BE2C (cell line): ENCODE results near the gene AMPH.

Source experiments
- DNase-seq: peaks from one replicate; pipeline ENCODE4 v3.0.0-alpha.2; 2020
- H3K27me3 ChIP-seq: fragments of 250-450 bp; sonication (Bioruptor Pico); 2 replicates; pipeline ENCODE4 v1.5.1; 2020; ENCODE audit warnings: mild to moderate bottlenecking
- H3K36me3 ChIP-seq: fragments of 250-450 bp; sonication (Bioruptor Pico); 2 replicates; pipeline ENCODE4 v1.5.1; 2020; ENCODE audit warnings: mild to moderate bottlenecking
- H3K4me1 ChIP-seq: fragments of 250-450 bp; sonication (Bioruptor Pico); 2 replicates; pipeline ENCODE4 v1.5.1; 2020
- H3K4me3 ChIP-seq: 2 replicates; pipeline ENCODE4 v1.5.1; 2011; ENCODE audit warnings: low read depth, low read length
- H3K9me3 ChIP-seq: fragments of 250-450 bp; sonication (Bioruptor Pico); 2 replicates; pipeline ENCODE4 v1.5.1; 2020
- CTCF ChIP-seq: IDR thresholded peaks from 2 replicates; pipeline ENCODE4 v1.5.1; 2012; ENCODE audit warnings: mild to moderate bottlenecking, low read depth, low read length

Gene AMPH

GRCh38 chr7:38448584-38449234 is 182.5 kb downstream of the AMPH start:
- DNase-seq = no peak

GRCh38 chr7:38448054-38448453 is 183.1 kb downstream of the AMPH start:
- DNase-seq = no peak
- Histone ChIP-seq H3K27me3 (no peaks in the 10 kb centered on the region), H3K4me1 (no peaks in the 10 kb centered on the region), H3K9me3 (no peaks in the 10 kb centered on the region), H3K36me3 (no peaks in the 10 kb centered on the region), H3K4me3 (no peak overlapping the region)
- no peak for TF ChIP-seq CTCF

More at GRCh38 chr7:38448584-38449234, 182.5 kb downstream of the AMPH start:
- TF ChIP-seq CTCF = no peak
- H3K9me3 ChIP-seq = no peaks in the 10 kb centered on the region
- no peaks in the 10 kb centered on the region for H3K27me3 ChIP-seq
- no peaks in the 10 kb centered on the region for H3K36me3 ChIP-seq
- H3K4me1 ChIP-seq = no peaks in the 10 kb centered on the region
- H3K4me3 ChIP-seq = no peak overlapping the region

GRCh38 chr7:38438970-38439369 is 192.2 kb downstream of the AMPH start:
- Histone ChIP-seq H3K4me1 (no peaks in the 10 kb centered on the region), H3K27me3 (no peaks in the 10 kb centered on the region), H3K36me3 (no peaks in the 10 kb centered on the region), H3K9me3 (no peaks in the 10 kb centered on the region), H3K4me3 (no peak overlapping the region)
- TF ChIP-seq CTCF = no peak
- no peak for DNase-seq

- Histone ChIP-seq H3K4me3 (no peak overlapping the region), H3K4me1 (no peaks in the 10 kb centered on the region), H3K9me3 (no peaks in the 10 kb centered on the region), H3K36me3 (no peaks in the 10 kb centered on the region), H3K27me3 (no peaks in the 10 kb centered on the region)
- DNase-seq = no peak
- TF ChIP-seq CTCF = no peak
These were observed 198.5 kb downstream of the AMPH start for GRCh38 chr7:38432671-38433070.

GRCh38 chr7:38432080-38432479 is 199.1 kb downstream of the AMPH start:
- Histone ChIP-seq H3K27me3 (no peaks in the 10 kb centered on the region), H3K9me3 (no peaks in the 10 kb centered on the region), H3K4me3 (no peak overlapping the region), H3K36me3 (no peaks in the 10 kb centered on the region), H3K4me1 (no peaks in the 10 kb centered on the region)
- no peak for TF ChIP-seq CTCF
- no peak for DNase-seq

- Histone ChIP-seq H3K9me3 (no peaks in the 10 kb centered on the region), H3K36me3 (no peaks in the 10 kb centered on the region), H3K27me3 (no peaks in the 10 kb centered on the region), H3K4me3 (no peak overlapping the region), H3K4me1 (no peaks in the 10 kb centered on the region)
- DNase-seq = no peak
- no peak for TF ChIP-seq CTCF
These were observed 202.1 kb downstream of the AMPH start for GRCh38 chr7:38429057-38429456.
